Adrenal gland (tissue), 5 donors: ENCODE data around the gene DSTN.

Experiments
- POLR2A ChIP-seq, 2 donors: fragments of 450-650 bp; IDR thresholded peaks; one replicate each; pipeline ENCODE4 v1.6.1; 2017; ENCODE audit warnings: antibody characterized with exemption in 2 of 2, mild to moderate bottlenecking in 2 of 2, moderate library complexity in 1 of 2
- TF ChIP-seq, protein P1 (sequence below), 6 experiments: fragments of 450-650 bp in 4 of 6; fragments of 200-600 bp in 2 of 6; sonication (generic) in 1 of 6; IDR thresholded peaks; 1 replicate in 5 of 6; 2 replicates in 1 of 6; pipeline versions ENCODE4 v1.5.1 to v1.8.0; 2016 to 2021; ENCODE audit warnings: antibody characterized with exemption in 6 of 6, mild to moderate bottlenecking in 2 of 6, moderate library complexity in 1 of 6
- donor health status: DM: no; HTN: no; CAD: no.

DNA sequence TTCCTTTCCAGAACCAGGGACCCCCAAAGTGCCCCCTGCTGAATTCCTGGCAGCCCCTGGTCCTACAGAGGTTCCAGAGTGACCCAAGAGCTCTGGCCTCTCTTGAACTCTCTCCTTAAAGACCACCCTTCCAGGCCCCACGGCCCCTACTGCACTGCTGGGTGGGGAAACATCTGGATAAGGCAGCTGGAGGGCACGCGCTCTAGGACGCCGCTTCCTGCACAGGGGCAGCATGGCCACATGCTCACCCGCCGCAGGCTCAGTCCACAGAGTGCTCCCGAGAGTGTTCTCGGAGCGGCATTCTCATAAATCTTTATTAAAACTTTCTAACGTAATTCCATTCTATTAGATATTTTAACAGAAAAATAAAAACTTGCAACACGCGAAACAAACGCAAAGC lies 75.1 kb downstream of the DSTN start:
- TF ChIP-seq, protein P1, sequence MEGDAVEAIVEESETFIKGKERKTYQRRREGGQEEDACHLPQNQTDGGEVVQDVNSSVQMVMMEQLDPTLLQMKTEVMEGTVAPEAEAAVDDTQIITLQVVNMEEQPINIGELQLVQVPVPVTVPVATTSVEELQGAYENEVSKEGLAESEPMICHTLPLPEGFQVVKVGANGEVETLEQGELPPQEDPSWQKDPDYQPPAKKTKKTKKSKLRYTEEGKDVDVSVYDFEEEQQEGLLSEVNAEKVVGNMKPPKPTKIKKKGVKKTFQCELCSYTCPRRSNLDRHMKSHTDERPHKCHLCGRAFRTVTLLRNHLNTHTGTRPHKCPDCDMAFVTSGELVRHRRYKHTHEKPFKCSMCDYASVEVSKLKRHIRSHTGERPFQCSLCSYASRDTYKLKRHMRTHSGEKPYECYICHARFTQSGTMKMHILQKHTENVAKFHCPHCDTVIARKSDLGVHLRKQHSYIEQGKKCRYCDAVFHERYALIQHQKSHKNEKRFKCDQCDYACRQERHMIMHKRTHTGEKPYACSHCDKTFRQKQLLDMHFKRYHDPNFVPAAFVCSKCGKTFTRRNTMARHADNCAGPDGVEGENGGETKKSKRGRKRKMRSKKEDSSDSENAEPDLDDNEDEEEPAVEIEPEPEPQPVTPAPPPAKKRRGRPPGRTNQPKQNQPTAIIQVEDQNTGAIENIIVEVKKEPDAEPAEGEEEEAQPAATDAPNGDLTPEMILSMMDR (IDR thresholded peaks at IDR 0.05): no peak
- TF ChIP-seq POLR2A (IDR thresholded peaks at IDR 0.05): no peak
